Activated CD8-positive, alpha-beta T cell treated with anti-CD3 and anti-CD28 coated beads, Interleukin-2, amount 10 ng/mL, durations not matched to agents 7 days and 5 days (primary cell): ENCODE measurements around the gene MAP1S. TPM values are rescaled to one million over a fixed set of nuclear protein-coding genes. Genes with fewer than 3 reads are reported as not detected.

Experiments
- ATAC-seq: fragments of 150-1000 bp; cut with Tn5 transposase; one replicate; pipeline ENCODE4 v1.10.0; 2021; ENCODE audit warnings: moderate library complexity
- CTCF ChIA-PET: fragments of 350-600 bp; sonication (Branson Sonifier 250); formaldehyde crosslinking; loops from one replicate; lab custom pipeline; 2021; ENCODE audit warnings: antibody characterized with exemption; lab: Charles Lee
- POLR2A ChIA-PET: fragments of 350-600 bp; sonication (Branson Sonifier 250); formaldehyde crosslinking; loops from one replicate; lab custom pipeline; 2021; ENCODE audit warnings: antibody characterized with exemption; lab: Charles Lee
- DNase-seq: peaks from one replicate; pipeline ENCODE4 v3.0.0-alpha.2; 2020
- H3K27ac Mint-ChIP-seq: one replicate; pipeline ENCODE4 v1.8.0; 2021; ENCODE audit warnings: mild to moderate bottlenecking, mixed read lengths
- H3K27me3 Mint-ChIP-seq: one replicate; pipeline ENCODE4 v1.8.0; 2021; ENCODE audit warnings: low read depth, mixed read lengths
- H3K36me3 Mint-ChIP-seq: one replicate; pipeline ENCODE4 v1.8.0; 2021; ENCODE audit warnings: low read depth, mixed read lengths
- H3K4me1 Mint-ChIP-seq: one replicate; pipeline ENCODE4 v1.8.0; 2021; ENCODE audit warnings: low read depth, mixed read lengths
- H3K4me3 Mint-ChIP-seq: one replicate; pipeline ENCODE4 v1.8.0; 2021; ENCODE audit warnings: mild to moderate bottlenecking, mixed read lengths
- H3K9me3 Mint-ChIP-seq: one replicate; pipeline ENCODE4 v1.8.0; 2022; ENCODE audit warnings: mixed read lengths; ENCODE audit not compliant: insufficient read depth
- total RNA-seq, 2 experiments: library from RNA; stranded (reverse); gene quantifications; one replicate each; pipeline ENCODE4 v1.2.3, GENCODE V29; 2021

Gene MAP1S, protein sequence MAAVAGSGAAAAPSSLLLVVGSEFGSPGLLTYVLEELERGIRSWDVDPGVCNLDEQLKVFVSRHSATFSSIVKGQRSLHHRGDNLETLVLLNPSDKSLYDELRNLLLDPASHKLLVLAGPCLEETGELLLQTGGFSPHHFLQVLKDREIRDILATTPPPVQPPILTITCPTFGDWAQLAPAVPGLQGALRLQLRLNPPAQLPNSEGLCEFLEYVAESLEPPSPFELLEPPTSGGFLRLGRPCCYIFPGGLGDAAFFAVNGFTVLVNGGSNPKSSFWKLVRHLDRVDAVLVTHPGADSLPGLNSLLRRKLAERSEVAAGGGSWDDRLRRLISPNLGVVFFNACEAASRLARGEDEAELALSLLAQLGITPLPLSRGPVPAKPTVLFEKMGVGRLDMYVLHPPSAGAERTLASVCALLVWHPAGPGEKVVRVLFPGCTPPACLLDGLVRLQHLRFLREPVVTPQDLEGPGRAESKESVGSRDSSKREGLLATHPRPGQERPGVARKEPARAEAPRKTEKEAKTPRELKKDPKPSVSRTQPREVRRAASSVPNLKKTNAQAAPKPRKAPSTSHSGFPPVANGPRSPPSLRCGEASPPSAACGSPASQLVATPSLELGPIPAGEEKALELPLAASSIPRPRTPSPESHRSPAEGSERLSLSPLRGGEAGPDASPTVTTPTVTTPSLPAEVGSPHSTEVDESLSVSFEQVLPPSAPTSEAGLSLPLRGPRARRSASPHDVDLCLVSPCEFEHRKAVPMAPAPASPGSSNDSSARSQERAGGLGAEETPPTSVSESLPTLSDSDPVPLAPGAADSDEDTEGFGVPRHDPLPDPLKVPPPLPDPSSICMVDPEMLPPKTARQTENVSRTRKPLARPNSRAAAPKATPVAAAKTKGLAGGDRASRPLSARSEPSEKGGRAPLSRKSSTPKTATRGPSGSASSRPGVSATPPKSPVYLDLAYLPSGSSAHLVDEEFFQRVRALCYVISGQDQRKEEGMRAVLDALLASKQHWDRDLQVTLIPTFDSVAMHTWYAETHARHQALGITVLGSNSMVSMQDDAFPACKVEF
- 10 to 100 TPM; 79.0 to 83.8 TPM for total RNA-seq

DNA sequence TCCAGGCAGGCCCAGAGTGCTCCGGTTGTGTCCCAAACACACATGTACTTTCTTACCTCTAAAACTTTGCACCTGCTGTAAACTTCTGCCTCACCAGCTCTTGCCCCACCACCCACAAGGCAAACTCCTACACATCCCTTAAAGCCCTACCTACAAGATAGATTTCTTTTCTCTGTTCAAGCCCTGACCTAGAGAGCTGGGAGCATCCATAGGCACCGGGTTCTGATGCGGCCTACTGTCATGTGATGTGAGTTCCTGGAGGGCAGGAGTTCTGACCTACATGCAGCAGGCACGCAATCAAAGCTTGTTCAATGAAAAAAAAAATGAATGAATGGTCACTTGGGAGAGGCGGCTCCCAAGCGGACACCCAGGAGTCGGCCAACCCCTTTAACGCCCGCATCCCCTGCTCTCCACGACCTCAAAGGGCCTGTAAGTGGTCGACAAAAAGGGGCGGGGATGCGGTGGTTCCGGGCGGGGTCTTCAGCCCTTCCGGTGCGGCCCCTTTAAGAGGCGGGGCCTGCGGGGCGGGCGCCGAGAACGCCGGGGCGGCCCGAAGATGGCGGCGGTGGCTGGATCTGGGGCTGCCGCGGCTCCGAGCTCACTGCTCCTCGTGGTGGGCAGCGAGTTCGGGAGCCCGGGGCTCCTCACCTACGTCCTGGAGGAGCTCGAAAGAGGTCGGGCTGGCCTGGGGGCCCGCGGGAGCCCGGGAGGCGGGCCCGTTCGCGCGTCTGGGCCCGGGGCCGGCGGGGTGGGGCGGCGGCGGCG lies at the start of gene MAP1S:
TSS of gene MAP1S (plus strand) at position 534 of the 765 bp plus-strand sequence. CDS start at position 557, 23 bp downstream.
- peak; percentile 74 for DNase-seq
- Mint-ChIP-seq H3K36me3 (peaks cover 18% of the 10 kb centered on the region), H3K27me3 (no peaks in the 10 kb centered on the region), H3K9me3 (no peaks in the 10 kb centered on the region), H3K27ac (peak within 1 kb of the TSS; percentile 84), H3K4me3 (peak within 1 kb of the TSS; percentile 80), H3K4me1 (peaks cover 40% of the 10 kb centered on the region)
- ATAC-seq = peak; percentile 93
- ChIA-PET CTCF (interaction anchor here (0.6 to 1.7 kb wide), 7 partner anchors 11 to 223 kb away, joined by 3 to 8 read pairs (median 3); partner anchors contain the start of genes CCDC124, FCHO1 and RPL18A), POLR2A (interaction anchor here (1.2 to 2.2 kb wide), 3 partner anchors 32 to 113 kb away, joined by 3 to 9 read pairs (median 4); partner anchors contain the start of gene FCHO1)

DNA sequence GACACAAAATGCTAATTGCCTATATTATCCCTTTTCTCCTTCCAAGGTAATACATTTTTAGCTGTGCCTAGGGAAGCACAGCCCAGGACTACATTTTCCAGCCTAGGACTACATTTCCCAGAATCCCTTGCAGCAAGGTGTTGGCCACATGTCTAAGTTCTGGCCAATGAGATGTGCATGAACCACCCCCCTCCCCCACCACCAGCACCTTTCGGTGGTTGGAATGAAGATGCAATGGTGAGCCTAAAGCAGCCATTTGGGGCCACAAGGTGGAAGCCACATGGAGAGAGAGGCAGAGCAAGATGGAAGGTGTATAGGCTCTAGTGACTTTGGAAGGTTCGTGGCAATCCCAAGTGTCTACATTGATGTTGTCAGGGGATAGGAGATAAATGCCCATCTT lies 47.4 kb upstream of the MAP1S start:
- ATAC-seq = no peak
- CTCF ChIA-PET = no interaction called here
- peaks cover 4% of the 10 kb centered on the region for H3K27me3 Mint-ChIP-seq

DNA sequence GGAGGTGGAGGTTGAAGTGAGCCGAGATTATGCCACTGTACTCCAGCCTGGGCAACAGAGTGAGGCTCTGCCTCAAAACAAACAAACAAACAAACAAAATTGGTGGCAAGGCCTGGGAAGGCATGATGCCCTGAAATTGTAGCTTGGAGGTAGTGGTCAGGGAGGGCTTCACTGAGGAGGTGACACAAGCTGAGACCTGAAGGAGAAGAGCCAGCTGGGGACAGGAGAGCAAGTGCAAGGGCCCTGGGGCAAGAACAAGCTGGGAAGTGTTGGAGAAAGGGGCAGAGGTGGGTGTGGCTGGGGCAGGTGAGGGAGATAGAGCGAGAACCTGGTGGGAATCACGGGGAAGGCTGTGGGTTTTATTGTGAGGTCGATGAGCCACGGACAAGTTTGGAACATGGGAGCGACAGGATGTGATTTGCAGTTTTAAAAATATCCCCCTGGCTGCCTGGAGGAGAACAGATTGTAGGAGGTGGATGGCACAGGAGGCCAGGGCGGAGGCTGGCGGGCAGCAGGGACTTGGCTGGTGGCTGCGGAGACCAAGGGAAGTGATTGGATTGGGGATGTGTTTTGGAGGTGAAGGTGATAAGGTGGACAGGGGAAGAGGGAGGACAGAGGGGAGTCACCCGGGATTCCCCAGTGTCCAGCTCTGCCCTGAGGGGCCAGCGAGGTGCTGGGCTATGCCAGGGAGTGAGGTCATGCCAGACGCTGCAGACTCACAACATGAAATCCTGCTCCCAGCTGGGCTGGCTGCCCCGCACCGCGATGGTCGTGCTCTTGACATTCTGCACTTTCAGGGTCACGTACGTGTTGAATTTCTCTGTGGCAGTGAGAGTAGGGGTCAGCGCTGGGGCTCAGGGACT lies 45.1 kb upstream of the MAP1S start:
- no peaks in the 10 kb centered on the region for H3K9me3 Mint-ChIP-seq
- DNase-seq = no peak
- ATAC-seq = no peak
- H3K4me3 Mint-ChIP-seq = no peak overlapping the region
- H3K36me3 Mint-ChIP-seq = no peaks in the 10 kb centered on the region
- CTCF ChIA-PET = interaction anchor here (1.4 kb wide), 1 partner anchor 52 kb away, joined by 3 read pairs; no protein-coding TSS in a partner anchor
- H3K4me1 Mint-ChIP-seq = peaks cover 1% of the 10 kb centered on the region
- POLR2A ChIA-PET = interaction anchor here (0.7 kb wide), 1 partner anchor 22 kb away, joined by 3 read pairs; no protein-coding TSS in a partner anchor
- no peak overlapping the region for H3K27ac Mint-ChIP-seq
- peaks cover 14% of the 10 kb centered on the region for H3K27me3 Mint-ChIP-seq

More for the DNA sequence above, 47.4 kb upstream of the MAP1S start:
- H3K4me3 Mint-ChIP-seq = no peak overlapping the region
- H3K36me3 Mint-ChIP-seq = no peaks in the 10 kb centered on the region
- no peaks in the 10 kb centered on the region for H3K4me1 Mint-ChIP-seq
- no peaks in the 10 kb centered on the region for H3K9me3 Mint-ChIP-seq
- no peak overlapping the region for H3K27ac Mint-ChIP-seq
- peak; percentile 39 for DNase-seq
- POLR2A ChIA-PET = no interaction called here

DNA sequence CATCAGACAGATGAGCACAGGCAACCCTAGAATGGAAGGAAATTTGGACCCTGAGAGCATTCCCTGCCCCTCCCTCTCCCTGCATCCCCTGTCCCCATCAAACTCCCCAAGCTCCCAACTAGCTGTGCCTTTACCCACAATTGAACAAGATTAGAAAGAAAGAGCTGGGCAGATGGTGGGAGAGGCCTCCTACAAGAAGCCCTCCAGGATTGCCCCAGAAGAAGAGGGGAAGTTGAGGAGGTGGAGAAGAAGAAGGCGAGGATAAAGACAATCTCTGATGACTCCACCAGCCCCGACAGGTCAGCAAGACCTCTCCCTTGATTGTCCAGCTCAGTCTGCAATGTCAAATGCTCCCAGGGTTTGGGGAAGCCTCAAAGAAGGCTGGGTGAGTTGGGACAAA lies 43.0 kb upstream of the MAP1S start:
- Mint-ChIP-seq H3K4me1 (peaks cover 14% of the 10 kb centered on the region), H3K27ac (no peak overlapping the region), H3K4me3 (no peak overlapping the region), H3K9me3 (no peaks in the 10 kb centered on the region), H3K36me3 (no peaks in the 10 kb centered on the region), H3K27me3 (peaks cover 27% of the 10 kb centered on the region)
- ChIA-PET POLR2A (no interaction called here), CTCF (no interaction called here)
- ATAC-seq (no peak), DNase-seq (no peak)

DNA sequence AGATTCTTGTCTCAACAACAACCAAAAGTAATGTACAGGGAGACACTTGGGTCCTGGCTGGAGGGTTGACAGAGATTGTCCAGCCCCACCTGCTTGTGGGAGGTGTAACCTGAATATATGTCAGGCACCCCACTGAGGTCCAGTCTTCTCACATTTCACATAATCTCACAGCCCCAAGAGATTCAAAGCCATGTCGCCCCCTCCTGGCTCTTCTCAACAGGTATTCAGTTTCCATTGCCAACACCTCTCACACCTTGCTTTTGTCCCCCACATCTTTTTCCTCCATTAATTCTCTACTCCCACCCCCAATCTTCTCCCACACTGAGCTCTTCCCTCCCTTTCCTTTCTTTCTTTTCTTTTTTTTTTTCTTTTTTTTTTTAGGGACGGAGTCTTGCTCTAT lies 42.3 kb upstream of the MAP1S start:
- peaks cover 28% of the 10 kb centered on the region for H3K27me3 Mint-ChIP-seq
- H3K36me3 Mint-ChIP-seq = no peaks in the 10 kb centered on the region
- no peak overlapping the region for H3K27ac Mint-ChIP-seq
- ATAC-seq (no peak), DNase-seq (peak; percentile 38)
- no peak overlapping the region for H3K4me3 Mint-ChIP-seq
- CTCF ChIA-PET = no interaction called here
- H3K9me3 Mint-ChIP-seq = no peaks in the 10 kb centered on the region
- H3K4me1 Mint-ChIP-seq = peaks cover 14% of the 10 kb centered on the region
- POLR2A ChIA-PET = no interaction called here

DNA sequence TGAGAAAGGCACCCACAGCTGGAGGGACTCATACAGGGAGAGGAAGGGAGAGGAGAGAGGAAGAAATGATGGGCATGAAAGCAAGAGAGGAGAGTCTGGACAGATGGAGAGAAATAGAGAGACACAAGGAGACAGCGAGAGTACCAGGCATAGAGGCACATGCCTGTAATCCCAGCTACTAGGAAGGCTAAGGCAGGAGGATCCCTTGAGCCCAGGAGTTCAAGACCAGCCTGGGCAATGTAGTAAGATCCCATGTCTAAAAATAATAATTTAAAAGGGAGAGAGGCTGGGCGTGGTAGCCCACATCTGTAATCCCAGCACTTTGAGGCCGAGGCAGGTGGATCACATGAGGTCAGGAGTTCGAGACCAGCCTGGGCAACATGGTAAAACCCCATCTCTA lies 40.4 kb upstream of the MAP1S start:
- Mint-ChIP-seq H3K27ac (no peak overlapping the region), H3K27me3 (peaks cover 31% of the 10 kb centered on the region), H3K36me3 (no peaks in the 10 kb centered on the region), H3K4me1 (peaks cover 14% of the 10 kb centered on the region), H3K4me3 (no peak overlapping the region), H3K9me3 (no peaks in the 10 kb centered on the region)
- DNase-seq (no peak), ATAC-seq (no peak)
- ChIA-PET POLR2A (no interaction called here), CTCF (no interaction called here)

DNA sequence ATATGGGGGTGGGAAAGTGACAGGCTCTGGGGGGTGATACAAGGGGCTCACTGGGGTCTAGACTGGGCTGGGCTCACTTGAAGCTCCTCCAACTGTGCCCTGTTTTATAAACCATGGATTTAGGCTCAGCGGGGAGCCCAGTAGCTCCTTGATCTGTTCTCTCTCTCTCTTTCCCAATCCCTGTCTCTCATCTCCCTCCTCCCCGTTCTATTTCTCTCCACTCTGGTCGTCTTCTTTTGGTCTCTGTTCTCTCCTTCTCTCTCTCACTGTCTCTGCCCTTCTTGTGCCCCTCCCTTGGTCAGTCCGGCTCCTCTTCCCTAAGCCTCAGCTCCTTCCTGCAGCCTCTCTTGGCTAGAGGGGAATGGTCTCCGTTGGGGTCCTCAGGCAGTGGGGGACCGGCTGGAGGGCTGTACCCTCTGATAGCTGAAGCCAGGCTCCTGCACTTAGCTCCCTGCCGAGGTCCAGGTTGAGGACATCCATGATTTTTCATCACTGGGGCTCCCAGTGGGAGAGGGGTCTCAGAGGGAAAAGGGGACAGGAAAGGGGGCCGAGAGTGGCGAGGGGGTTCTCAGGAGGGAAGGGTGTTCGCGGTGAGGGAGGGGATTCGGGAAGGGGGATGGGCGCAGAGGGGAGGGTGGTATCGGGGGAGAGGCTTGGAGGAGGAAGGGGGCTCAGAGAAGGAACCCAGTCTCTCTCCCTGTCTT lies 39.6 kb upstream of the MAP1S start:
- H3K27me3 Mint-ChIP-seq = peaks cover 35% of the 10 kb centered on the region
- H3K36me3 Mint-ChIP-seq = no peaks in the 10 kb centered on the region
- CTCF ChIA-PET = no interaction called here
- H3K4me1 Mint-ChIP-seq = peaks cover 14% of the 10 kb centered on the region
- H3K27ac Mint-ChIP-seq = peak overlapping the region; percentile 52
- DNase-seq = no peak
- ATAC-seq = no peak
- H3K4me3 Mint-ChIP-seq = peak overlapping the region; percentile 5
- POLR2A ChIA-PET = no interaction called here
- H3K9me3 Mint-ChIP-seq = no peaks in the 10 kb centered on the region

DNA sequence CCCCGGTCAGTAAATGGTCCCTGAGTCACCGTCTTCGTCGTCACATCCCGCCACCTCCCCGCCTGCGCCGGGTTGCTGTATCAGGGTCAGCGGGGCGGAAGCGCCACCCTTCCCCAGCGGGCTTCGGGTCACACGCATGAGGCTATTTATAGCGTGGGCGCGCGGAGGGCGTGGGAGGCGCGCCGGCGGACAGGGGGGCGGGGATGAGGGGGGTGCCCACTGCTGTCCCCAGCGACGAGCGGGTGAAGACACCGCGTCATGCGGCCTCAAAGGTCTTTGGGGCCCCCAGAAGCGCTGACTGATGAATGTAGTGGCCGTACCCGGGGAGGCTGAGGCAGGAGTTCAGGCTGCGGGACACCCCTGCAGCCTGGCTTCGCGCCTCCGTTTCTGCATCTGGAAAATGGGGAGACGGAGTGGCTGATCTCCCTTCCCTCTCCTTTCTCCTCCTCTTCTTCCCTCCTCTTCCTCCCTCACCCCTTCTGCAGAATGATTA lies 39.0 kb upstream of the MAP1S start:
- POLR2A ChIA-PET = no interaction called here
- H3K4me3 Mint-ChIP-seq = peak overlapping the region; percentile 5
- peak overlapping the region; percentile 52 for H3K27ac Mint-ChIP-seq
- ATAC-seq (peak; percentile 79), DNase-seq (peak; percentile 76)
- H3K36me3 Mint-ChIP-seq = no peaks in the 10 kb centered on the region
- CTCF ChIA-PET = no interaction called here
- no peaks in the 10 kb centered on the region for H3K9me3 Mint-ChIP-seq
- peaks cover 14% of the 10 kb centered on the region for H3K4me1 Mint-ChIP-seq
- H3K27me3 Mint-ChIP-seq = peaks cover 40% of the 10 kb centered on the region

DNA sequence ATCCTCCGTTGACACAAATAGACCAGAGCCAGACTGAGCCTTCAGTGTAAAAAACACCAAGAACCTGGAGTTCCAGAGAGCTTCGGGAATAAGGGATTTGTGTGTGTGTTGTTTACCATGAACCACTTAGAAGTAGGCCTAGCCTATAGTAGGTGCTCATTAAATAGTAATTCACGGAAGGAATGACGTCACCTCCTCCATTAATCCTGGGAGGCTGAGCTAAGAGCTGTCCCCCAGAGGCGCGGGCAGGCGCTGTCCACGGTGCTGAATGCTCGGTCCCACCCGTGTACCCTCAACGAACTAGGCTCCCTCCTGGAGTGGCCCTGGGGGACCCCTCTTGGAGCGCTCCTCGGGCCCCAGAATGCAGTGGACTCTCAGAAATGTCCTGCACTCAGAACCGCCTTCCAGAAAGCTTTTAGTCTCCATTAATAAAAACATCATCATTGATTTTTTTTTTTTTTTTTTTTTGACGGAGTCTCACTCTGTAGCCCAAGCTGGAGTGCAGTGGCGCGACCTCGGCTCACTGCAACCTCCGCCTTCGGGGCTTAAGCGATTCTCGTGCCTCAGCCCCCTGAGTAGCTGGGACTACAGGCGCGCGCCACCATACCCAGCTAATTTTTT lies 37.7 kb upstream of the MAP1S start:
- peak; percentile 68 for ATAC-seq
- H3K36me3 Mint-ChIP-seq = no peaks in the 10 kb centered on the region
- peak; percentile 76 for DNase-seq
- H3K4me1 Mint-ChIP-seq = peaks cover 16% of the 10 kb centered on the region
- H3K9me3 Mint-ChIP-seq = no peaks in the 10 kb centered on the region
- H3K4me3 Mint-ChIP-seq = no peak overlapping the region
- ChIA-PET POLR2A (no interaction called here), CTCF (no interaction called here)
- H3K27me3 Mint-ChIP-seq = peaks cover 47% of the 10 kb centered on the region
- H3K27ac Mint-ChIP-seq = no peak overlapping the region

DNA sequence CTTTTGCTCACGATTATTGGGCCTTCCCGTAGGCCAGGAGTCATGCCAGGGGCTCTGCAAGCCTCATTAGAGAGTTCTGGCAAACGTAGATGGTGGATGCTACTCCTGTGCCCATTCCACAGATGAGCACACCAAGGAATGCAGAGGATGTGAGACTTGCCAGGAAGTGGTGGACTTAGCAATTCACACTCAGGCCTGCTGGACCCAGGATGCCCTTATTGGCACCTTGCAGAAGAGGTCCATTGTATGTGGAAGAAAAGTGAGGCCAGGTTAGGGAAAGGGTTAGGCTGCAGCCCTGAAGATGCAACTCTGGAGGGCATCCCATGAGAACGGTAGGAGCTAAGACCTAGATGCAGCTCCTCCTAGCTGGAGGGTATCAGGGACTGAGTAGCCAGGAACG lies 37.0 kb upstream of the MAP1S start:
- POLR2A ChIA-PET = no interaction called here
- DNase-seq (no peak), ATAC-seq (no peak)
- peaks cover 49% of the 10 kb centered on the region for H3K27me3 Mint-ChIP-seq
- CTCF ChIA-PET = no interaction called here
- no peaks in the 10 kb centered on the region for H3K36me3 Mint-ChIP-seq
- H3K9me3 Mint-ChIP-seq = no peaks in the 10 kb centered on the region
- no peak overlapping the region for H3K4me3 Mint-ChIP-seq
- H3K4me1 Mint-ChIP-seq = peaks cover 18% of the 10 kb centered on the region
- H3K27ac Mint-ChIP-seq = no peak overlapping the region
